ENCODE measurements around the gene GJA9. TPM values are rescaled to one million over a fixed set of nuclear protein-coding genes. Genes with fewer than 3 reads are reported as not detected.

The GJA9 gene
- total RNA-seq, 1 donor from 2014 or later: not detected

DNA sequence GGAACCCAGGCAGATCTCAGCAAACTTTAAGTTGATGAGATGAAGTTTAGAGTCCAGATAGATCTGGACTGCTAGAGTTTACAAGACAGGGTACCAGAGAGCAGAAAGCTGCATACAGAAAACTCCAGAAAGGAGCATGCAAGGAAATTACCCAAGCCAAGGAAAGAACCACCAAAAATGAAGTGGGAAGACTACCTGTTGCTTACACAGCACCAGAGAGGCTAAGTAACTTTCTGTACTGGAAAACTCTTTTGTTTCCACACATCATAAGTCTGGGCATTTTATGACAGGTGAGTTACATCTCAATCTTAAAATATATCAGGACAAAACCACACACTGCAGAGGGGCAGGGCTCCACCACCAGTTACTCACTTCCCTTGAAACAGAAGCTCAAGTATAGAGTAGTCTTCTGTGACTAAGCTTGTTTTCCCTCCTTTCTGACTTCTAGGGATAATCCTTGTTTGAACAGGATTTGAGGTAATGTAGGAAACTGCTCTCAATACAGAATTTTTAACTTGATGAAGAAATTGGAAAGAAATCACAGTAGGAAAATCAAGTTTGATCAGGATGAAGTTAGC is 17.4 kb upstream of the GJA9 start:
- peaks cover 2% of the 10 kb centered on the region for H3K27me3 Mint-ChIP-seq (ENCODE audit: unreplicated experiment)
- no peak for DNase-seq
- H3K36me3 Mint-ChIP-seq (ENCODE audit: unreplicated experiment): no peaks in the 10 kb centered on the region
- TF ChIP-seq, protein P1, sequence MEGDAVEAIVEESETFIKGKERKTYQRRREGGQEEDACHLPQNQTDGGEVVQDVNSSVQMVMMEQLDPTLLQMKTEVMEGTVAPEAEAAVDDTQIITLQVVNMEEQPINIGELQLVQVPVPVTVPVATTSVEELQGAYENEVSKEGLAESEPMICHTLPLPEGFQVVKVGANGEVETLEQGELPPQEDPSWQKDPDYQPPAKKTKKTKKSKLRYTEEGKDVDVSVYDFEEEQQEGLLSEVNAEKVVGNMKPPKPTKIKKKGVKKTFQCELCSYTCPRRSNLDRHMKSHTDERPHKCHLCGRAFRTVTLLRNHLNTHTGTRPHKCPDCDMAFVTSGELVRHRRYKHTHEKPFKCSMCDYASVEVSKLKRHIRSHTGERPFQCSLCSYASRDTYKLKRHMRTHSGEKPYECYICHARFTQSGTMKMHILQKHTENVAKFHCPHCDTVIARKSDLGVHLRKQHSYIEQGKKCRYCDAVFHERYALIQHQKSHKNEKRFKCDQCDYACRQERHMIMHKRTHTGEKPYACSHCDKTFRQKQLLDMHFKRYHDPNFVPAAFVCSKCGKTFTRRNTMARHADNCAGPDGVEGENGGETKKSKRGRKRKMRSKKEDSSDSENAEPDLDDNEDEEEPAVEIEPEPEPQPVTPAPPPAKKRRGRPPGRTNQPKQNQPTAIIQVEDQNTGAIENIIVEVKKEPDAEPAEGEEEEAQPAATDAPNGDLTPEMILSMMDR (IDR thresholded peaks at IDR 0.05; ENCODE audit: partially characterized antibody, unreplicated experiment): no peak
- H3K4me3 Mint-ChIP-seq (ENCODE audit: unreplicated experiment): no peak overlapping the region
- no peaks in the 10 kb centered on the region for H3K9me3 Mint-ChIP-seq (ENCODE audit: unreplicated experiment)
- H3K4me1 Mint-ChIP-seq (ENCODE audit: low read depth, unreplicated experiment): no peaks in the 10 kb centered on the region
- H3K27ac Mint-ChIP-seq (ENCODE audit: unreplicated experiment): no peak overlapping the region

DNA sequence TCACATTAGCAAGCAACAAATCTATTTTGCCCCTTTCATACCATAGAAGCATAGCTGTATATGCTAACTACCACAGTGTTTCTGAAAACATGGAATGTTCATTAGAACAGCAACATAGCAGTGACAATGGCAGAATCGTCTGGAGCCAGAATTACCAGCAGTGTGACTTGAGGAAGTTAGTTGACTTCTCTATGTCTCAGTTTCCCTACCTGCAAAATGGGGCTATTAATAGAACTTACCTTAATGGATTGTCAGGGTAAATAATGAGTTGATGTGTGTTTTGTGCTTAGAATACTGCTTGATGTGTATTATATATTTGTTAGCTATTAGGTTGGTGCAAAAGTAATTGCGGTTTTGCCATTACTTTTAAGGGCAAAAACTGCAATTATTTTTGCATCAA is 14.8 kb upstream of the GJA9 start:
- Mint-ChIP-seq H3K27me3 (ENCODE audit: unreplicated experiment) (peaks cover 2% of the 10 kb centered on the region), H3K27ac (ENCODE audit: unreplicated experiment) (no peak overlapping the region), H3K4me3 (ENCODE audit: unreplicated experiment) (no peak overlapping the region)

DNA sequence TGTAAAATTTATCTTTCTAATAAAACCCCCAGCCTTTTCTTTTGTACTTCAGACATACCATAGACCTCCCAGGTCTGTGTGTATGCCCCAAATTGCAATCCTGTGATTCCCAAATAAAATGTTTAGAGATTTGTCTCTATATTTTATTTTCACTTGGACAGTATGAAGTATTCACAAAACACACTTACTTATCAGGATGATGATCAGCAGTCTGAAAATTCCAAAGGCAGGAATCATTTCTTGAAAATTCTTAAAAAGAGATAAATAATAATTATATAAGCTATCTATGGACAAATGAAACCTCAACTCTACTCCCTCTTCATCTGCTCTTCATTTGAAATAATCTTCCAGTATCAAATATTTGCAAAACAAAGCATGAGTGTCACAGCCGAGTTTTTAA is 11.6 kb upstream of the GJA9 start:
- Mint-ChIP-seq H3K9me3 (ENCODE audit: unreplicated experiment) (no peaks in the 10 kb centered on the region), H3K4me3 (ENCODE audit: unreplicated experiment) (no peak overlapping the region), H3K27me3 (ENCODE audit: unreplicated experiment) (peaks cover 2% of the 10 kb centered on the region), H3K36me3 (ENCODE audit: unreplicated experiment) (no peaks in the 10 kb centered on the region), H3K4me1 (ENCODE audit: low read depth, unreplicated experiment) (no peaks in the 10 kb centered on the region), H3K27ac (ENCODE audit: unreplicated experiment) (no peak overlapping the region)
- no peak for DNase-seq
- TF ChIP-seq, protein P1 (IDR thresholded peaks at IDR 0.05; ENCODE audit: partially characterized antibody, unreplicated experiment): no peak

More for the DNA sequence above, 14.8 kb upstream of the GJA9 start:
- TF ChIP-seq, protein P1 (IDR thresholded peaks at IDR 0.05; ENCODE audit: partially characterized antibody, unreplicated experiment): no peak
- H3K9me3 Mint-ChIP-seq (ENCODE audit: unreplicated experiment): no peaks in the 10 kb centered on the region
- H3K36me3 Mint-ChIP-seq (ENCODE audit: unreplicated experiment): no peaks in the 10 kb centered on the region
- H3K4me1 Mint-ChIP-seq (ENCODE audit: low read depth, unreplicated experiment): no peaks in the 10 kb centered on the region
- no peak for DNase-seq

DNA sequence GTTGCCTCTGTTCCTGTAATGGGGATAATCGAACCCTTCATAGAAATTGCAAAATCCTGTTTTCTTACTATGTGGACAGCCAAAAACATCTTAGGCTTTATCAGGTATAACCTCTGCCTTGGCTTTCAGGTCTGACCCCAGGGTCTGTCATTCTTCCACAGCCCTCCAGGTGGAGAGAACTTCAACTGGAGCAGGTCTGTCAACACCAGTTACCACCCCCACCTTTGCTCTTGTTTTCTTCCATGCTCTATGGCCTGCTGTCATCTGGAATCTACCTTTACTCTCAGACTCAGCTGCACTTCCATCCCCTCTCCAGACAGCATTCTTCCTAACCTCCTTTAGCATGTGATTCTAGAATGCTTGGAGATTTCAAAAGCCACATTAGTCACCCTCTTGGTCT is 10.4 kb upstream of the GJA9 start:
- DNase-seq: no peak
- Mint-ChIP-seq H3K4me3 (ENCODE audit: unreplicated experiment) (no peak overlapping the region), H3K9me3 (ENCODE audit: unreplicated experiment) (no peaks in the 10 kb centered on the region), H3K27ac (ENCODE audit: unreplicated experiment) (no peak overlapping the region), H3K36me3 (ENCODE audit: unreplicated experiment) (no peaks in the 10 kb centered on the region), H3K27me3 (ENCODE audit: unreplicated experiment) (no peaks in the 10 kb centered on the region), H3K4me1 (ENCODE audit: low read depth, unreplicated experiment) (no peaks in the 10 kb centered on the region)
- TF ChIP-seq, protein P1 (IDR thresholded peaks at IDR 0.05; ENCODE audit: partially characterized antibody, unreplicated experiment): no peak

DNA sequence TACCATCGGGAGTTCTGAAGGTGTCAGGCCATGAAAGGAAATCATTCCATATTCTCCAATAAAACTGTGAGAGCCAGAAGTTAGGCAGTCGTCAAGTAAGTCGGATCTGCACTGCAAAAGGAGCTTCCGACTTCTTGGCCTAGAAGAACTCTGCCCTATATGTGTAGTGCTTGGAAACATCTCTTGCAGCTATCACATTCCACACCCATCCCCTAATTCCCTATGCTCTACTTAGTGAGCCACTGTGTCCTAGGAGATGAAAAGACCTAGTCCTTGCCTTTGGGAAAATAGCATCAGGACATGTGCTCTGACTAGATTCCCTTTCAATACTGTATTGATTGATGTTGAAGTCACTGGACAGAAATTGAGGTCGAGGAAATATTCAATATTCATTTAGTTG is 8.2 kb upstream of the GJA9 start:
- TF ChIP-seq, protein P1 (IDR thresholded peaks at IDR 0.05; ENCODE audit: partially characterized antibody, unreplicated experiment): no peak
- no peaks in the 10 kb centered on the region for H3K36me3 Mint-ChIP-seq (ENCODE audit: unreplicated experiment)
- H3K4me1 Mint-ChIP-seq (ENCODE audit: low read depth, unreplicated experiment): no peaks in the 10 kb centered on the region
- DNase-seq: no peak
- no peak overlapping the region for H3K4me3 Mint-ChIP-seq (ENCODE audit: unreplicated experiment)
- no peaks in the 10 kb centered on the region for H3K27me3 Mint-ChIP-seq (ENCODE audit: unreplicated experiment)
- H3K9me3 Mint-ChIP-seq (ENCODE audit: unreplicated experiment): no peaks in the 10 kb centered on the region
- H3K27ac Mint-ChIP-seq (ENCODE audit: unreplicated experiment): no peak overlapping the region

Measured in glutamatergic neuron (in vitro differentiated cells).